Measurements from ENCODE around the gene KIAA0513.
"Not testable (repeated sequence)": the region's sequence is repeated elsewhere in the genome, so short reads cannot be mapped to it uniquely, and the experiment has no call there.

KIAA0513 gene

DNA sequence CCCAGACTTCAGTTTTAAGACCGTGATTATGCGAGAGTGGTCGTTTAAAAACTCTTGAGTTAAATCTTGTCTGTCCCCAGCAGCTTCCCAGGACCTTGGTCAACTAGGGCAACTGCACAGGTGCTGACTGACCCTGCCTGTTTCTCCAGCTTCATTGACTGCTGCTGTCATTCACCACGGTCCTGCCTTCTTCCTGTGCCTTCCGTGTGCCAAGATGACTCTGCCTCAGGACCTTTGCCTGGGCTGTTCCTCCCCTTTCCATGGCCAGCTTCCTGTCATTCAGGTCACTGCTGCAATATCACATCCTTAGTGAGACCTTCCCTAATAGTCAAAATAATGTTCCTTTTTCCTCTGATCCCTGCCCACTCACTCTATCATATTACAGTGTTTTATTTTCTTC, 3.9 kb downstream of the KIAA0513 start:
- no peak for DNase-seq

DNA sequence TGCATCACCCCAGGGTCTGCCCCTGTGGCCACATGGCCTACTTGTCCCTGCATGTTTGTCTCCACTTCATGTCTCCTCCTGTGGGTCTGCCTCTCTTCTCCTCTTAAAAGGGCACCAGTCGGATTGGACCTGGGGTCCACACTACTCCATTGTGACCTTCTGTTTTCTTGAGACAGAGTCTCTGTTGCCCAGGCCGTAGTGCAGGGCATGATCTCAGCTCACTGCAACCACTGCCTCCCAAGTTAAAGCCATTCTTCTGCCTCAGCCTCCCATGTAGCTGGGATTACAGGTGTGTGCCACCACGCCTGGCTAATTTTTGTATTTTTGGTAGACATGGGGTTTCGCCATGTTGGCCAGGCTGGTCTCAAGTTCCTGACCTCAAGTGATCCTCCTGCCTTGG, 4.6 kb downstream of the KIAA0513 start:
- not testable (repeated sequence) for DNase-seq

DNA sequence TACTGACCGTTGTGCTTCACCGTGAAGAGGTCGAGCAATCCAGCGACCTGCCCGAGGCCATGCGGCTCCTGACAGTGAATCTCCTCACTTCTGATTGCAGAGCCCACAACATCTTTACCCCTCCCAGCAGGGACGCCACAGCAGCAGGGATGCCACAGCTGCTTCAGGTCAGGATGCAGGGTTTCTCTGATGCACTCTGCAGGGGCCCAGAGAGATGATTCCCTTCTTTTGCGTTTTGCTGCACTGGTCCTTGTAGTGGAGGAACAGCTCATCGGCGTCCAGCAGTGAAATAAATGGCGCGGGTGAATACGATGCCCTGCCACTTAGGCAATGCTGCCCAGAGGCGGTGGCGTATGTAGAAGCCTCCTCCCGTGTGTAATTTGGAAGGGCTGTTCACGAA, 5.6 kb downstream of the KIAA0513 start:
- DNase-seq, result no peak

DNA sequence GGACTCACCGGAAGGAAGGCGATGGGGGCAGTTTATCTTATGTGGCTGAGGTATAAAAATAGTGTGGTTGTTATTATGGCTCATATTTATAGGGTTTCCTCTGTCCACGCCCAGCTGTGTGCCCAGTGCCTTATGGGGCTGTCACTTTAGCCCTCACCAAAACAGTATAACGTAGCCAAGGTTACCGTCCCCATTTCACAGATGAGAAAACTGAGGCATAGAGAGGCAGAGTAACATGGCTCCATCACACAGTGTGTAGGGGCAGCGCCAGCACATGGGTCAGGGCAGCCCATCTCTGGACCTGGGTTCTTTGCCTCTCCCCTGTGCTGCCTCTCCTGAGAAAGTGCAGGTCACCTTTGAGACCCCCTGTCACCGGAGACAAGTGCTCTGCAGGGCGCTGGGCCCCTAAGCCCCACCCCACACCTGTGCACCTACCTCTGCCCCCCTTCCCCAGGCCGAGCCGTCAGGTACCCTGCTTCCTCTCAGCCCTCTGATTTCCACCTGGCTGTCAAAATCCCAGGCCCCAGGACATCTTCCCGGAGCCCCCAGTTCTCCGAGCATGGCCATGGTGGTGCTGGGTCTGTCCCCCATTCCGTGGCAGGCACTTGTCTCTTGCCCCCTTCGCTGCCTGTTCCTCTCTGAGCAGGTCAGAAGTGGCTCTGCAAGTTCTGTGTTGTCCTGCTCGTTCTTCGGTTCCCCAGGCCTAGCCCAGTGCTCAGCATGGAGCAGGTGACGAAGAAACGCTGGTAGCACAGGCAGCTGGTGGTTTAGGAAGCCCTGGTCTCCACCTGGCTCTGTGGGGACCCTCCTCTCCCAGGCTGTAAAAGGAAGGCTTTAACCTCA, 7.2 kb downstream of the KIAA0513 start:
- no peak for DNase-seq

DNA sequence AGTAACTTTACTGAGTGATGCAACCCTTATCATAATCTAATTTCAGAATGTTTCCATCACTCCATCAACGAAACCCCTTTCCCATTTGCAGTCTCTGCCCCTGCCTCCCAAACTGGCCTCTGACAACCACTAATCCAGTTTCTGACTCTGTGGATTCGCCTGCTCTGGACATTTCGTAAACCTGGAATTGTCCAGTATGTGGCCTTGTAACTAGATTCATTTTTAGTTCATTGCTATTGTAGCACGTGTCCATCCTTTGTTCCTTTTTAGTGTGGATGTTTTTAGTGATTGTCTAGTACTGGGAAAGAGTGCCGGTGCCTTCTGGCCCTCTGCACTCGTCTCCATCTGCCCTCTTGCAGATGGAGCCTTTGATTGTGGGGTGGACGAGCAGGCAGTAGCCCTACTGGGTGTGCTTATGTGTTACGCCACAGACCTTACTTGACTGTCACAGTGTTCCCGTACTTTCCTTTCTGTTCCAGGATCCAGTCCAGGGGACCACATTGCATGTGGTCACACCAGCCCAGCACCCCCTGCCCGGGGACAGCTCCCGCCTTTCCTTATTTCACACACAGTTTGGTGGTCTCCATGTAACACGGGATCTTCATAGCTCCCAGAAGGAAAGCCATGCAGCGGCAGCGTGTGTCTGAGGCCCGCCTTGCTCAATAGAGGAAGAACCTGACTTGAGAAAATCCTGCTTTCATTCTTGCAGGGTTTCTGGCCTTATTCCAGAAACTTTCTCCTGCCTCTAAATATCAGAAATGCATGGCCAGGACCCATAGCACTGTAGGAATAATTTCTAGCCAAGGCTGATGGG, 8.8 kb downstream of the KIAA0513 start:
- DNase-seq, result no peak

DNA sequence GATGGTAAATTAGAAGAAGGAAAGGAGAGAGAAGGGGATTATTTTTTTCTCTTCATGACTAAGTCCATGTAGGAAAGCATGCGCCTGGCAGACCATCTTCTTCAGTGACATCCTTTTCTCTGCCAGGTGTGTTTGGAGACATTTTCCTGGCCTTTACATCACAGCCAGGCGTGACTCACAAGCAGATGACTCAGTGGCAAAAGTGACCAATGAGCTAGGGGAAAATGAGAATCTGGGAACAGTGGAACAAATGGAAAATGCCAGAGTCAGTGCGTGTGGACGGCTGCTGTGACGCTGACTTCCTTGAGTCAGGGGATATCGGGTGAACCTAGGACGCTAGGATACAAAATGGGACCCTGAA, 9.4 kb downstream of the KIAA0513 start:
- no peak for DNase-seq

DNA sequence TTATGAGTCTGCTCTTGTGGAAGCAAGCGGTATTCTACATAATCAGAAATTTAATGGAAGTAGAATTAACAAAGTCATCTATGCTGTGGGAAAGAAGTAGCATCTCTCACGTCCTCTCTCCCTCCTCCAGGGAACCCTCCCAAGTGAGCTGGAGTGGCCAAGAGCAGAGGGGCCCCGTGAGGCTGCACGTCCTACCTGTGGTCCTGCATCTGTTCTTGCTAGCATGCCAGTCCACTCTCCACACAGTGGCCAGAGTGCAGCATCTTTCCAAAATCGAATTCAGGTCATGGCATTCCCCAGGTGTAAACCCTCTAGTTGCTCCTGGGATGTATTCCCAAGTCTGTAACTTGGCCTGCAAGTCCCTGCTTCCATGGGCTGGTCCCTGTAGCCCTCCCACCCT, 10.1 kb downstream of the KIAA0513 start:
- no peak for DNase-seq

DNA sequence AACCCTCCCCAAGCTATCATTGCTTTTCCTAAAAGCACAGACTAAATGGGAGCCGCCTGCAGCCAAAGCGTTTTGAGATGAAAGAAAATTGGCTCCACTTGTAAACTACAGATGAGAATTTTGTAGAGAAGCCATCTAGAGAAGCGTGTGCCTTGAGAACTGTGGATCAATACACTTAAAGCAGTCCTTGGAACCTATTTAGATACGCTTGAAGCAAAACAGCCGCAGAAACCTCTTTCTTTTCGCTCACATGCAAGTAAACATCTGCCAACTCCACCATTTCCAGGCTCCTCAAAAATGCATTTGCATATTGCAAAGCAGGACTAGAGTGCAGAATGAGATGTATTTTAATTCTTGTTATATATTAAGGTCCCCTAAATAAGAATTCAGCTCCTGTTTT, 13.1 kb downstream of the KIAA0513 start:
- DNase-seq, result no peak

DNA sequence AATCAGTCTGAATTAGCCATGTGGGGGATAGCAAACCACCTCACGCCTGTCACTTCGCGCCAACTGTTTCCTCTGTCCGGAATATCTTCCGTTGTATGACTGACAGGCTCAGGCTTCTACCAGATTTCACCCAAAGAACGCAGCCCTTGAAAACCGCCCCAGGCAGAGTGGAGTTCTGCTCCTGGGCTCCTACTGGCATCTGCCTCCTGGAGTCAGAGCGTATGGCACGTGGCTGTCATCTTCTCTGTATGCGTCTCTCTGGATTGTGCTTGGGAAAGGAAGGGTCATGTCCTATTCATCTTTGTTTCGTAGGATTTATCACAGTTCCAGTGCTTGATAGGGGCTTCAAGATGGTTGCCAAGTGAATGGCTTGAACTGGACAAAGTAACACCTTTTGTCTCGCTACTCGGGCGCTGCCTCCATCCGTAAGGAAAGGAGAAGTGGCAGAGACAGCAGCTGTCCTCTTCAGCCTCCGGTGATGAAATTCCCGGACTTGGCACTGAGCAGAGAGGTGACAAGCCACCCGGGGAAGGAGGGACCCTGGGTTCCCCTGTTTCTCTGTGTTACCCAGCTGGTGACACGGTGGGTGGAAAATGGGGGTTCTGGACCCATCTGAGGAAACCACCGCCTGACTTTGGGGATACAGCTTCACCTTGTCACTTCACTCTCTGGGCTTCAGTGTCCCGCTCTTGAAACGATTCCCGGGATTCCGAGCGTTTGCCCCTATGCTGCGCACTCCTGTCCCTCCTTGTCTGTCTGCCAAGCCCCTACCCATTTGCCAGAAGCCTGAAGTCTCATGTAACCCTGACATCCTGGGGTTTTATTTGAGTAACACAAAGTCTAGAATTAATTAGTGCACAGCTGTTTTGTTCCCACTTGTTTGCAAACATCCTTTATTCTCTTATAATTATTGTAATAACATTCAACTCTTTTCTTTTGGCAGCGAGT, 13.9 kb downstream of the KIAA0513 start:
- no peak for DNase-seq

DNA sequence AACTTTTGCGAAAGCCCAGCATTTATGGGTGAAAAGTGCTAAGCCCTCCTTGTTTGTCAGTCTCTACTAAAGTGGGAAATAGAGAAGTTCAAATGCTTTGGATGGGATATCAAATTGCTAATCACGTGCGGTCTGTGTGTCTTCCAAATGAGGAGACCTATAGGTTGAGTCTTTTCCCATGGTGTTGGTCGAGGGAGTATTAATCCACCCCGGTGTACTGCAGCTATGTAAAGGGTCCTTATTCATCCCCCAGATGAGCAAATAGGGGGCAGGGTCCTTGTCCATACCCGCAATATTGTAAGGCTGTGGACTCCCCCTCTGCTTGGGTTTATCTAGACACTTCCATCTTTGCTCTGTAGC, 14.6 kb downstream of the KIAA0513 start:
- no peak for DNase-seq

DNA sequence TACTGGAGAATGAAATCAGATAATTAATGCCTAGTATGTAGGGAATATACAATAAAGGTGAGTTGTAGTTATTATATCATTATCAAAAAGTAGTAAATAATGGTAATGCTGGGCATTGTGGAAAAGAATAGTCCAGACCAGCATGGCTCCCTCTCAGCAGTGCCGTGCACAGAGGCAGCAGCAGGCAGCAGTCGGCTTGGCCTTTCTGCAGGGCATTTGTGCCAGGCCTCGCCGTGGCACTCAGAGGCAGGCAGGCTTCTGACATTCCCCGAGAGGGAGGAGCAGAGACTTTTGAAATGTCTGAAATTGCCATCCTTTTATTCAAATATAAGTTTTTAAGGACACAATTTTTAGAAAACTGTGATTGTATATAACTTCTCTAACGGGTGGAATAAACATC, 15.0 kb downstream of the KIAA0513 start:
- DNase-seq, result no peak

DNA sequence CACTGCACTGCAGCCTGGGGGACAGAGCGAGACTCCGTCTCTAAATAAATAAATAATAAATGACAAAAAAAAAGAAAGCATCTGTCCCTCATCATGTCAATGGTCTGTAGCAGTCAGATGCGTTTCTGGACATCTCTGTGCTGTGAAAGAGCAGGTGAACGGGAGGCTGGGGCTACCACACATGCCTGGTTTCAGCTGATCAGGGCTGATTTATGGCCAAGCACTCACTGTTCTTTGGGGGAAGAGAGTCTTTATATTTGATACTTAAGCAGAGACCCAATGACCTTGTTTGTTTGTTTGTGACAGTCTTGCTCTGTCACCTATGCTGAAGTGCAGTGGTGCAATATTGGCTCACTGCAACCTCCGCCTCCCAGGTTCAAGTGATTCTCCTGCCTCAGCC, 17.5 kb downstream of the KIAA0513 start:
- DNase-seq, result no peak

DNA sequence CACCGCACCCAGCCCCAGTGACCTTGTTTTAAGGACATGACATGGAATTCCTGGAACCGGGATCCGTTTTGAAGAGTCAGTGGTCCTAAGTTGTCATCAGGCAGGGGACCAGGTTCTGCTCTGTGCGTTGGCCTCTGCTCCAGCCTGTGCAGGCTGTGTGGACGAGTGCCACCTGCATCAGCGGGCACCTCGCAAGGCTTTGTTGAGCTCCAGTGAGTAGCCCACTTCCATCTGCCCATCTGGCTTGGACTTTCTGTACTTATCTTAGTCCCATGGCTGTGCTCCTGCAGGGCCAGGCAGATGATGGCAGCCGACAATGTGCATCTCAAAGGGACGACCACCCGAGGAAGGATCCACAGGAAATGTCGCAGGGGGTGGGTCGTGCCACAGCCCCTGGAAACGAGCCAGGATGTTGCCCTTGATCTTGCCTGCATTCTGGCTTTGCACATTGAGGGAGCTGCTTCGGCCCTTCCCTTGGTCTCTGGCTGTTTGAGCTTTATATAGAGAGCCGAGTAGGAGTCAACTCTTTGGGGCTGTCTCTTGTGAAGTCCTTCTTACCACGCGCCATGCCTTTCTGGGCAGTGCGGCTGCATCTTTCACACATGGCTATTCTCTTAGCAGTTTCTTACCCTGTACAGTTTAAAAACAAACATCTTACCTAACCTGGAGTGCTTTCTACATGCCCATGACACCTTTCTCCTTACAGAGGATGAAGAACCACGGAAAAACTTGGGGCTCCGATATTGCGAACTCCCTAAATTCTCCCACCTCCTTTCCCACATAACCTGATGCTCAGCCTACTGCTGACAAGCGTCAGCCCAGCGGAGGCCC, 18.3 kb downstream of the KIAA0513 start:
- no peak for DNase-seq

DNA sequence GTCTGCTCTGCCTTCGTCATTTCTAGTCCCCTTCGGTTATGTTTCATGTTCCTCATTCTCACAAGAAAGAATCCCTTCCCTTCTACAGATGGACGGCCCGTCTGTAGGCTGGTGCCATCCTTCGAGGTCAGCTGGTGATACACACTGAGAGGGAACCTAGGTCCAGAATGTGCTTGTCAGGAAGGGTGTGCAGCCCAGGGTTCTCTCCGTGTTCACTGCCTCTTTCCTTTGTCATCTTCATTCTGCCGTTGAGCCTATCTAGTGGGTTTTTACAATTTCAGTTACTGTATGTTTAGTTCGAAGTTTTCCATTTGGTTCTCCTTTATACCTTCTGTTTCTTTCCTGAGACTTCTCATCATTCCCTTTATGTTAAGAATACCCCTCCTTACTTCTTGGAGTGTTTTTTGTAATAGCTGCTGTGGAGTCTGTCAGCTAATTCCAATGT, 18.9 kb downstream of the KIAA0513 start:
- DNase-seq, result no peak

DNA sequence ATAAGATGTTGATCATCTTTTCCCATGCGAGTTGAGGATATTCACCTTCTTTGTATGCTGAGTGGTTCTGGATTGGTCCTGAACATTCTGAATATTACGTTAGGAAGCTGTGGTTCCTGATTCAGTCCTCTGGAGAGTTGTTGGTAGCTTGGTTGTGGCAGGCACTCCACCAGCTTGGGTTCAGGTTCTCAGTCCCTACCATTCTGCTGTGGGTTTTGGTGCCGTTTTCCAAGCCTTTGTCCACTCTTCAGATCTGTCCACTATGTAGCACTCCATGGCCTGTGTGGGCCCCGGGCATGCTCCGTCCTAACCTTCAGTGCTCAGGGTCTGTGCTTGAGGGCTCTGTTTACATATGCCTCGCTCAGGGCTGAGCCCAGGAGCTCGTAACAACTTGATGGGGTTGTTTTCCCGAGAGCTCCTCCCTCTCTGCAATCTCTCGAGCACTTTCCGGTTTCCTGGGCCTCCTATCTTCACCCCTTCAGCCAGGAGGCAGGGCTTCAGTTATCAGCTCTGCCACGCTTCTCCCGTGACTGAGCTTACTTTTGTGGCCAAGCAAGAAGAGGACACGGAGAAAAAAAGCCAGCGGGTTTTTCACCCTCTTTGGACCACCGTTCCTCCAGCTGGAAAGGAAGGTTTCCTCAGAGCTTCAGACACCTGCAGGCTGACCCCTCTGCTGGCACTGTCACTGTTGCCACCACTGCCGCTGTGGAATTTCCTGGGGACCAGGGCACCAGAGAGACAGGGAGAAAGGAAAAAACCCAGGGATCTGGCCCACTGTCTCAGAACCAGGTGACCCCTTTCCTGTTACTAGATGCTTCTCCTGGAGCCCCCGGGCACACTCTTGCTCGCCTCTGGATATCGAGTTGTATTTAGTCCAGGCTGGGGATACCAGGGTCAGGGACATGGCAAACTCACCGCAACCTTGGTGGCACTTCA, 19.6 kb downstream of the KIAA0513 start:
- DNase-seq, result no peak

DNA sequence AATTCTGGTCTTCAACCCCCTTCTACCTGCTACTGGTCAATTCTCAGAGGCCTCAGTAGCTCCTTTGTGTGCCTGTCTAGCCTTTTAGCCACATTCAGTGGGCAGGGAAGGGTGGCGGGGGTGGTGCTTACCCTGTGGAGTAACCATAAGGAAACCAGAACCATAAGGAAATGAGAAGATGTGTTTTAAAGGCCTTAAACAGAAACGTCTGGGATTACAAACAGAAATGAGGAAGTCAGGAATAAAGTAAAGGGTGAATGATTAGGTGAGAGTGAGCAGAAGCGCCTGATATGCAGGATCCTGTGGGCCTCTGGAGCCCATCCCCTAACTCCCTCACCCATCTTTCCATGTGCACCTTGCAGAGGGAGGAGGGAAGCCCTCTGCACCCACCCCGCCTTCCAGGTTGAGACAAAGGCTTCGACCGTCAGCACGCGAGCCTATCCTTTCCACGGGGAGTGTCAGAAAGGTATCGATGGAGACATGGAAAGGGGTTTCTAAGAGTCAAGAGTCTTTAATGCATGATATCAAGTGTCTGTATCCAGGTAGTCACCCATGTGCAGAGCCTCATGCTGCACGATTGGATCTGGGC, 20.4 kb downstream of the KIAA0513 start:
- DNase-seq, result no peak

DNA sequence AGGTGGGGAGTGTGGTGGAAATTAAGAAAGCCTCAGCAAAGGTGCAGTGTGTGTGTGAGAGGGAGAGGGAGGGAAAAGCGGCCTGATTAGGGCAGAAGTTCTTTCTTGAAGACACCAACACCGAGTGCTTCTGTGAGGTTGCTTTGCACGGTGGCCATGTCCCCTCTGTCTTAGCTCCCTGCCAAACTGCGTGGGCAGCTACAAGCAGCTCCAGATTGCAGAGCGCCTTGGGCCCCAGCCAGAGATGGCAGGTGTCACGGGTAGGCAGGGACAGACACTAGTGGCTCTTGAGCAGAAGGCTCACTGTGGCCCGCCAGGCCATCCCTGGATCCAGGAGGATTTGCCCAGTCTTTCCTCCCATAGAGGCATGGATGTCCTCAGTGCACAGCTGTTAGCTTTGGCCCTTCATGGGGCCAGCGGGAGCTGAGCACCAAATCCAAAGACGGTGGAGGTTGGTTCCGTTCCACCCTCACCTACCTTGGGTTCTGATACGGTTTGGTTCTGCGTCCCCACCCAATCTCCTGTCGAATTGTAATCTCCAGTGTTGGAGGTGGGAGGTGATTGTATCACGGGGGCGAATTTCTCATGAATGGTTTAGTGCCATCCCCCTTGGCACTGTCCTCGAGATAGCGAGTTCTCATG, 21.4 kb downstream of the KIAA0513 start:
- peak; percentile 42 for DNase-seq

DNA sequence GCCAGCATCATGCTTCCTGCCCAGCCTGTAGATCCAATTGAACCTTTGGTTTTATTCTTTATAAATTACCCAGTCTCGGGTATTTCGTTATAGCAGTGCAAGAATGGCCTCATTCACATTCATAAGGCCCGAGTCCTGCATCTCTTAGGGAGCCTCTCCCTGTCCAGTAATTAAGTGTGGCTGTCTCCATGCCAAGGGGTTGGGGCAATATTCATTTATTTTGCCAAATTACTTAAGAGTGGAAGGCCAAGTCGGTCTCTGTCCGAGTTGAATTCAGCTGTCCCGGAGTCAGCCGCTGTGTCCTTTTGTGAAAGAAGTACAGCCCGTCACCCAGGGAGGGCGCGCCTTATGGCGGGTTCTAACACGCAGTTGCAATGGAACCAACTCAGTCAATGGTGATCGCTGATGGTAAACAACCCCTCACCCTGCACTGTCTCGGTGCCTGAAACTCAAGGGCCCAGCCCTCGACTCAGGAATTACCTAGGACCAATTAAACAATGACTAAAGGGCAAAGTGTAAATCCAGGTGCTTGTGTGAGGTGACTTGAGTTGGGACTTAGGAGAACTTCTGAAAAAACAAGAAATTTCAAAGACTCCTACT, 22.2 kb downstream of the KIAA0513 start:
- no peak for DNase-seq

DNA sequence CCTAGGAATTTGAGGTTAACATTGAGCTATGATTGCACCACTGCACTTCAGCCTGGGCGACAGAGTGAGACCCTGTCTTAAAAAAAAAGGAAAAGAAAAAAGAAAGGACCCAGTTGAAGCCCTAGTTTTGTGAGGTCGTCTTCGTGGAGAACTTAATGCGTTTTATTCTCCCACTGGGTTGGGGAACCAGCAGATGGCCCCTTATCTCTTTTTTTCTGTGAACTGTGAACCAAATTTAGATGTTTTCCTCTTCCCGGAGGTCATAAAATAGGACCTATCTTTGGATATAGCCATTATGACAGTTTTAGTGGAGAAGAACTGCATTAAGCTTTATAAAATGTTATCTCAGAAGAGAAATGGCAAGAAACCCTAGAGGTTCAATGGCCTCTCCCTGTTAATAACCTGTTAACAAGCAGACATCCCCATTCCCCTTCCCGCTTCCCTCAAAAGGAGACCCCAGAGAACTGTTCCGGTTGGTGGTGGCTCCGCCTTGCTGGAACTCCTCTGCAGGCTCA, 23.5 kb downstream of the KIAA0513 start:
- no peak for DNase-seq

DNA sequence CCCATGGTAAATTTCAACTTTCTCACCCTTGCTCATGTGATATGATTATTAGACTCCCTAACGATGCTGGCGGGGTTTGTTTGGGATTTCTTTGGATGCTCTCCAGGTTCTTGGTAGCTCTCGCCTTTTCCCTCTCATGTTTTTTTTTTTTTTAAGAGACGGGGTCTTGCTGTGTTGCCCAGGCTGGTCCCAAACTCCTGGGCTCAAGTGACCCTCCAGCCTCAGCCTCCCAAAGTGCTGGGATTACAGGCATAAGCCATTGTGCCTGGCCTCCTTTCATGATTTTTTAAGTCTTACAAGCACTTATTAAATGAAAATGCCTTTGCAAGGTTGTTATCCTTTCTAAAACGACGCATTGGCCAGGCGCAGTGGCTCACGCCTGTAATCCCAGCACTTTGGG, 24.1 kb downstream of the KIAA0513 start:
- DNase-seq, result no peak
